Fibroblast of skin of left biceps (primary cell): ENCODE data around the gene OGDH.
"Not testable (repeated sequence)": the region's sequence is repeated elsewhere in the genome, so short reads cannot be mapped to it uniquely, and the experiment has no call there.

Experiments
- DNase-seq, 2 experiments: peaks; one replicate each; pipeline ENCODE4 v3.0.0-alpha.2; 2013; ENCODE audit warnings: low read depth in 2 of 2

Gene OGDH

GRCh38 chr7:44606341-44607140 is at the start of gene OGDH:
OGDH (plus strand) TSS chr7:44606627; CDS start chr7:44624344, 17,717 bp downstream.
- peak; percentile 94 to 96 for DNase-seq

- DNase-seq, result no peak
Observed at GRCh38 chr7:44557485-44557884, 48.9 kb upstream of the OGDH start.

- DNase-seq, result no peak
Observed at GRCh38 chr7:44559485-44559884, 46.9 kb upstream of the OGDH start.

- DNase-seq, result no peak
Observed at GRCh38 chr7:44561481-44561880, 44.9 kb upstream of the OGDH start.

GRCh38 chr7:44561962-44562621 is 44.3 kb upstream of the OGDH start:
- DNase-seq, result no peak

GRCh38 chr7:44562622-44562962 is 43.8 kb upstream of the OGDH start:
- DNase-seq, result not testable (repeated sequence)

- DNase-seq, result no peak
Observed at GRCh38 chr7:44563171-44563679, 43.2 kb upstream of the OGDH start.

GRCh38 chr7:44564606-44565005 is 41.8 kb upstream of the OGDH start:
- no peak for DNase-seq

GRCh38 chr7:44565097-44565794 is 41.2 kb upstream of the OGDH start:
- no peak for DNase-seq

GRCh38 chr7:44565795-44566559 is 40.5 kb upstream of the OGDH start:
- no peak for DNase-seq

- DNase-seq, result no peak
Observed at GRCh38 chr7:44566680-44567079, 39.7 kb upstream of the OGDH start.

- DNase-seq, result no peak
Observed at GRCh38 chr7:44567884-44568283, 38.5 kb upstream of the OGDH start.

GRCh38 chr7:44568771-44569560 is 37.5 kb upstream of the OGDH start:
- no peak for DNase-seq

GRCh38 chr7:44569959-44570358 is 36.5 kb upstream of the OGDH start:
- no peak for DNase-seq

- no peak for DNase-seq
Observed at GRCh38 chr7:44572771-44573170, 33.7 kb upstream of the OGDH start.

- peak; percentile 78 for DNase-seq
Observed at GRCh38 chr7:44573464-44574286, 32.8 kb upstream of the OGDH start, which contains the start of gene DDX56. DDX56 (minus strand) TSS chr7:44573908; CDS start chr7:44573895, 13 bp downstream.

- DNase-seq, result no peak
Observed at GRCh38 chr7:44574287-44574872, 32.0 kb upstream of the OGDH start.

- no peak for DNase-seq
Observed at GRCh38 chr7:44575054-44575453, 31.4 kb upstream of the OGDH start.

GRCh38 chr7:44576228-44576627 is 30.2 kb upstream of the OGDH start:
- DNase-seq, result no peak
